GM19099 (cell line): ENCODE measurements around the gene LRRIQ3.

Experiments used
- POLR2A ChIP-seq: IDR thresholded peaks from 3 replicates; pipeline ENCODE4 v1.6.1; 2011; ENCODE audit warnings: low read depth; ENCODE audit not compliant: insufficient read length; ENCODE audit errors: extremely low read depth

LRRIQ3 gene

DNA sequence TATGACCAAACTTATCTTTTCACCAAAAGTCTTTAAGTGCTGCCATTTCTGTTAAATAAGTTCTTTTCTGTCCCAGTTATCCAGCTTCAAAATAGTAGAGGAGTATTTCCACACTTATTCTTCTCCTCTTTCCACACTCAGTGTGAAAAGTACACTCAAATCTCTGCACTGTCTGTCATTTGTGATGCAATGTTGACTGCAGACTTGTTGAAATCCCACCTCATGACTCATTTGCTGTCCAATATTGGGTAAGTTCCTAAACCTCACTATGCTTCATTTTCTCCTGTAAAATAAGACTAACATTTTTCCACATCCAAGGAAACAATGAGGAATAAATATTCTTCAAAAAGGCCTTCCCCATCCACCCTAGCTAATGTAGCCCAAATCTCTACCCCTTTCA, 17.5 kb downstream of the LRRIQ3 start:
- no peak for TF ChIP-seq POLR2A

DNA sequence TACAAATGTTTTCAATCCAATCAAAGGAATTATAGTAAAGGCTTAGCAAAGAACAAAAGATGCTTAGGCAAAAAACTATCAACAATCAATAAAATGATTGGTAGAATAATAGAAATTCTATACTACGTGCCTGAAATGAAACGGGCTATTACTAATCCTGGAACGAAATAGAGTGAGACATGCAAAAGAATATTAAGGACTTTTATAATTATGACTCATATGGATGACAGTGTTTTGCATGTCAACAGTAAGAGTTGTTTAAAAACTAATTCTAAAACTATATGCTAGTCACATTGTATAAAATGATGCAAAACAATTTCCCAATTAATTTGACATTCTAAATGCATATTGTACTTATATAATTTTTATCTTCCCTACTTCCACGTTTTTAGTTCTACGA, 35.6 kb downstream of the LRRIQ3 start:
- TF ChIP-seq POLR2A, result no peak

DNA sequence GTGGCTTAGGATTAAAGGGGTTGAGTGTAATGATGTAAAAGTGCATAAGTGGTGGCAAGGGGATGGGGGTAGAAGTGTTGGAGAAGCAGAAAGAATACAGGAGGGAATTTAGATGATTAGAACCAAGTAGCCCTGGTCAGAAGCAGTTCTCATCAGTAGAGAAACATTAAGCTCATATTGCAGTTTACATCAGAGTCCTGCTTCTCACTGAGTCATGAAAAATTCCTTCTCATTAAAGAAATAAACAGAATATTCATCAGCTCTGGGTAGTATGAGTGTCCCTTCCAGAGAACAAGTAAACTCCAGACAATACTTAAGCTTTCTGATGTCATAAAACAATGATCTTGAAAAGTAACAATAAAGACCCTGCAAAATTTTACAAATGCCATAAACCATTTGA, 36.5 kb downstream of the LRRIQ3 start:
- TF ChIP-seq POLR2A, result no peak

DNA sequence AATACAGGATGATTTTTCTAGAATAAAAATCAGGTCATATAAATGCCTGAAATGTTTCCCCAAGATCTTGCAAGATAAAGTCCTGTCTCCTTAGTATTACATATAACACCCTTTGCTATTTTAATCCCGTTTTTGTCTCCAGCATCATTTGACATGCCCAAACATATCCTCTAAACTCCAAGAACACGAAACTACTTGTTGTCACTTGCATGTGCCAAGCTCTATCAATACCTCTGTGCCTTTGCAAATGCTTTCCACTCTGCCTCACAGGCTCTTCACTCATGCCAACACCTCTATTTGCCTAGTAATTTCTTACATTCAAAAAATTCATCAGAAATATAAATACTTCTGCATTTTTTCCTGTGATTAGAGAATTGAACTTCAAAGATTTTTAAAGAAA, 37.9 kb downstream of the LRRIQ3 start:
- no peak for TF ChIP-seq POLR2A

DNA sequence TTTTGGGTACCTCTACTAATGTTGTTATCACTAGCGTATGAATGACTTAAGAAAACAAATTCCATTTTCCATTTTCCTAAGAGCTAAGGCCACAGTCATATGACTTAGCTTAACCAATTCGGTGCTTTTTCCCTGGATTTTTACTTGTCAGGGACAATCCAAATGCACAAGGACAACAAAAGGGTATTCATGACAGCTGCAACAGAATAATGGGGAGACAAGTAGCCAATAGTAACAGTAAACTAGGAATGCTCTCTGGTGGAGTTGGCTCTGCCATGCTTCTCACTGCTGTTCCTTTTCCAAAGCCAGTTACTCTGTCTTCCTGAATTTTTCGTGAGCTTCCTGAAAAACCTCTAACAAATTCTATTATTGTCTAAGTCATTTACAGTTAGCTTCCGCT, 52.9 kb downstream of the LRRIQ3 start:
- TF ChIP-seq POLR2A, result no peak

DNA sequence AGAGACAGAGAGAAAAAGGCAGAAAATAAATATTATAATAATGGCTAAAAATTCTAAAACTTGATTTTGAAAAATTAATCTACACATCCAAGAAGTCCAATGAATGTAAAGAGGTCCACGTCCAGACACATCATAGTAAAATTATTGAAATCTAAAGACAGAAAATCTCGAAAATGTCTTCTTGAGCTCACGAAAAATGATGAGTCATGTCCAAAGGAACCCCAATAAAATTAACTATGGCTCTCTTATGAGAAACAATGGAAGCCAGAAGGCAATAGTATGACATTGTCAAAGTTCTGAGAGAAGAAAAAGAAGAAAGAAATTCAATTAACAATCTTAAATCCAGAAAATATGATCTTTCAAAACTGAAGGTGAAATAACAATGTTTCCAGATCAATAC, 84.6 kb downstream of the LRRIQ3 start:
- TF ChIP-seq POLR2A, result no peak

DNA sequence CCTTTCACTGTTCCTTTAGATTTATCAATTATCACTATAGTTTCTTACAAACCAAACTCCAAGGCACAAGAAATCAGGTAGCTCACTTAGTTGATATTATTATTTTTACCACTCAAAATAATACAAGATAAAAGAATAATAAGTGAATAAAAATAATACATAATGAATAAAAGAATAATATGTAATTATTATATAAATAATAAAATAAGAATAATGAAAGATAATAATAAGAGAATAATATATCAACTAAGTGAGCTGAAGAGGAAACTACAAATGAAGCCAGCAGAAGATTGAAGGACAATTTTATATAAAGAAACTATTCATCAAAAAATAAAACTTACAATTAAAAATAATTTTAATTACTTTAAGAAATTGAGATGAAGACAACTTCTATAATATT, 90.6 kb downstream of the LRRIQ3 start:
- no peak for TF ChIP-seq POLR2A

DNA sequence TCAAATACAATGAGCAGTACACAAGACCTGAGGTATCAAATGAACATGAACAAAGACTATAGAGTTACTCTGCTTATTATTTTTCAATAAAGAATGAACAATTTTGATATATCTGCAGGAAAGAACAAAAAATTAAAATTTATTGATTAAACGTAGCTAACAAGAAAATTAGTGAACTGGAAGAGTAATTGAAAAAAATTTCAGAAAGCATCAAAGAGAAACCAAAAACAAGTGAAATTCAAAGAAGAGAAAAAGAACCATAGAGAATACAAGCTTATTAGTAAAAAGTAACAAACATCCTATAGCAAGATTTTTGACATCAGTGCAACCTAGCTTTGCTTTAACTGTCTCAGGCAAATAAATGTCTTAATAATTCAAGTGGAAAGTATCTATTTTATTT, 106.6 kb downstream of the LRRIQ3 start:
- no peak for TF ChIP-seq POLR2A

DNA sequence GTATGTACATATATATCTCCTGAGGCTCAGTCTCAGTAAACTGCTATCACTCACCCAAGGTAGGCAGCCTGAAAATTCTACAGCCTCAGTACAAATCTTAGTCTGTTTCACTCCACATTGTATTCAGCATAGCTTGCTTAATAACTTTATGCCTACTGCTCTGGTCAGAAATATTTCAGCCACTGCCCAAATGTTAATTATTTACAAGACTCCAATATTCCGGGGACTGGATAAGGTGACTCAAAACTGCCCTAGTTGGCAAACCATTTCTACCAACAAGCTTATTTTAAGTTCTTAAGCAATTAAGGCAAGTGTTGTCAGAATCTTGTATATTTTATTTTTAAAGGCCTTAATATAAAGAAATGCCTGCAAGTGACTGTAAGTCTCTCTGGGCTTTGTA, 114.8 kb downstream of the LRRIQ3 start:
- no peak for TF ChIP-seq POLR2A

DNA sequence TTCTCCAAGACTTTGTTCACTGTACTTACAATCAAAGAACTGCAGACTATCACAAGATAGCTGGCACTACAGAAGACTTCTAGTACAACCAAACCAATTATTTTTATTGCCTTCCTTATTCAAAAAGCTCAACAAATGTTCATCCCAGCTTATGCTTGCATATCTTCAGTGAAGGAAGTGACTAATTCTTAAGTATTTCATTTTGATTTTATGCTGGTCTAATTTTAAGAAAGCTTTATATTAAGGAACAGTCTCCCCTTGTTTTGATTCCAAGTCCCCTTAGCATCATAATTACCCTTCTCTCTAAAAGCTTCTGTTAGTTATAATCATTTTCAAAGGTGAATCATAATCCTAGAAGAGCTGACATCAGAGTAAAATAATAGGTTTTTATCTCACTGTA, 132.9 kb downstream of the LRRIQ3 start:
- no peak for TF ChIP-seq POLR2A

DNA sequence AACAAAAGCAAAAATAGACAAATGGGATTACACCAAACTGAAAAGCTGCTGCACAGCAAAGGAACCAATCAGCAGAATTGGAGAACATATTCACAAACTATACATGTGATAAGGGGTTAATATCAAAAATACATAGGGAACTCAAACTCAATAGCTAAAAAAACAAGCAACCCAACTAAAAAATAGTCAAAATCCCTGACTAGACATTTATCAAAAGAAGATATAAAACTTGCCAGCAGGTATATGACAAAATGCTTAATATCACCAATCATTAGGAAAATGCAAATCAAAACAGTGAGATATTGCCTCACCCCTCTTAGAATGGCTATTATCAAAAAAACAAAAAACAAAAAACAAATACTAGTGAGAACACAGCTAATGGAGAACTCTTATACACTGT, 140.3 kb downstream of the LRRIQ3 start:
- no peak for TF ChIP-seq POLR2A

DNA sequence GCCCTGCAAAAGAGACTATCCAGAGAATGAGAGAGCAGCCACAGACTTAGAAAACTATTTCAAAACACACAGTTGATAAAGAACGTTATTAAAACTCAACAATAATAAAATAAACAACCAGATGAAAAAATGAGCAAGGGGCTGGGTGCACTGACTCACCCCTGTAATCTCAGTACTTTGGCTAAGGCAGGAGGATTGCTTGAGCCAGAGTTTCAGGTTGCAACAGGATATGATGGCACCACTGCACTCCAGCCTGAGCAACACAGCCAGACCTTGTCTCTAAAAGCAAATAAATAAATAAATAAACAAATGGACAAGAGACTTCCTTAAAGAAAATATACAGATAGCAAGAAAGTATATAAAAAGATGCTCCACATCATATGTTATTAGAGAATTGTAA, 144.6 kb downstream of the LRRIQ3 start:
- no peak for TF ChIP-seq POLR2A

DNA sequence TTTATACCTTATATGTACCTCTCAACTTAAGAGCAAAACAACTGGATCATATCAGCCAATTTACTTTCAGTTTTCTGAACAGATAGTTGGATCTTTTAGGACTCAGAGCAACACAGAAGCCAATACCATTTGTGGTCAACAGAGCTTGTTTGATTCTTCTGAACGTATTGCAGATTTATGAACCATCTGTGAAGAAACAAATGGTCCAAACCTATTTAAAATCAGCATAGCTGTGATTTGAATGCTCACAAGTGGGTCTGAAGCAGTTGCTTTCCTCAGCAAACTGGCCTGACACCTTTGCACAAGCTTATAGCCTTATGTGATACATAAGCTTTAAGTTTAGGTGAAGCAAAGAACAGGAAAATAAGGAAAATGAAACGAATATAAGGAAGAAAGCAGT, 147.6 kb downstream of the LRRIQ3 start:
- TF ChIP-seq POLR2A, result no peak

DNA sequence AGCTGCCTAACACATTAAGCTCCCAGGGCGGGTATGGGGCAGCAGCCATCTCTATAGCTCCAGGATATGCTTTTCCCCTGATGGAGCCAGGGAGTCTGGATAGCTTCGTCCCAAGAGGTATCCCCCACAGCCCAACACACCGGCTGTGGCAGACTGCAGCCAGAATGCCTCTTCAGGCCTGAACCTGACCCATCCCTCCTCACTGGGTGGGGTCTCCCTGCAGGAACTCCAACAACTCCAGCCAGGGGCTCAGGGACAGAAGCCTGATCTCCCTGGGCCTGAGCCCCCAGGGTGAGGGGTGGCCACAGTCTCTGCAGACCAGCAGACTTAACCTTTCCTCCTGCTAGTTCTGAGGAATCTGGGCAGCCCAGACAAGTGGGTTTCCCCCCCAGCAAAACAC, 159.9 kb downstream of the LRRIQ3 start:
- no peak for TF ChIP-seq POLR2A

DNA sequence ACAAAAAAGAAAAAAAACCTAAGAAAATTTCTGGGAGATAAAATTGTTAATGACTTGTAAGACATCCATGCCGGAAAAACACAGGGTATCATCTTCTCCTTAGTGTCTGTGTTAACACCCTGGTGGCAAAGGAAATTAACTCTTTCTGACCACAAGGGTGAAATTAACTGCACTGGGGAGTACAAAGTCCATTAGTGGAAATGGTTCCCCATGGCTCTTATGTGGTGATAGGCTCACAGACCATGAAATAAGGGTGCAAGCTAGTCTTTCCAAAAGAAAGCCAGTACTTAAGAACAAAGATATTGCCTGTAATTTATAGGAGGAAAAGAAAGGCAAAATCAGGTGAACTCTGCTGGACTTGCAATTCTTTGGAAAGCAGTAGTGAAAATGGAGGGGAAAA, 185.4 kb downstream of the LRRIQ3 start:
- TF ChIP-seq POLR2A, result no peak

DNA sequence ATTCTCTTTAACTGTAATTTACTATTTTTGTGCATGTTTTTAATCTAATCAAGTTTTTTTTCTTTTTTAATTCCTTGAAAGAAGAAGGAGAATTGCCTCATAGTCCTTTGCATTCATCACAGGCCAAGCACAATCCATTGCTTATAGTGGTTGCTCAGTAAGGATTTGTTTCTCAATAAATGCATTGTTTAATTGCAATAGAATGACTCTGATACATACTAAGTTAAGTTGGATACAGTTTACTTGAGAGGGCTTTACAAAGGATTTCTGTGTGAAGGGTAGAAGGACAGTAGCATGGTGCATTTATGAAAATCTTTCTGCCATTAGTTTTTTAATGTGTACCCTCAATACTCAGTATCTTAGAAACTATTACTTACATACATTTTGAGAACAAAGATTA, 186.2 kb downstream of the LRRIQ3 start:
- TF ChIP-seq POLR2A, result no peak

DNA sequence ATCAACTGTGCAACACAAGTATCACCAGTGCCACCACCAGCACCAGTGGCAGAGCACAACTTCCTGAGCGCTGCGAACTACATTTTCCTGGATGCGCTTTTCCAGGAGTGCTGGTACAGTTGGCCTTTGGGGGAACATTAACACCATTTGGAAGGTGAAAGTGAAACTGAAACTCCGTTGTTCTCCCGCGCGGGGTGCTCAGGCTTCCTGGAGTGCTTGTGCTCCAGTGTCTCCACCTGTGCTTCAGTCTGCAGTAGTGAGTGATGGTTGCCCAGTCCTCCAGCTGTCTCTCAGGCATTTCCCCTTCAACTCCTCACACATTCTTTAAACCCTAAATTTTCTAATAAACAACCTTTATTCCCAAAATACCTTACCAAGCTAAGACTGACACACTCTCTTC, 187.8 kb downstream of the LRRIQ3 start:
- TF ChIP-seq POLR2A, result no peak

DNA sequence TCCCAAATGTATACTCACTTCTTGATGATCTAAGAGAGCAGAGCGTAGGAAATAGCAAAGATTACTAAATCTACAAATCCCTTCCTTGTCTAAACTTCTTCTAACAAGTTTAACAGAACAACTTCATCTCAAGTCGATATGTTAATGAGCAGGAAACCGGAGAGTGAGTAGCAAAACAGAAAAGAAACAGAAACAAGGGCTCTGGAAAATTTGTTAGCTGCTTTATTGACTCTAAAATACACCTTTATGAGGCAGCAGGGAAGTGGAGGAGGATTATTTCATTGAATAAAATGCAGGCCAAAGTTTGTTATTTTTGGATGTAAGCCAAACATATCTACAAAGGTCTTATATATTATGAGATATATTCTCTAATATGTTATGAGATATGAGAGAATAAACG, 192.4 kb downstream of the LRRIQ3 start:
- TF ChIP-seq POLR2A, result no peak
